ENCODE data around the gene ZNF699.
"Not testable (repeated sequence)": the region's sequence is repeated elsewhere in the genome, so short reads cannot be mapped to it uniquely, and the experiment has no call there.

ZNF699 gene

GRCh38 chr19:9345005-9345404 lies 35.4 kb upstream of the ZNF699 start:
- CTCF ChIA-PET, result no interaction called here
- no peak for TF ChIP-seq CTCF (IDR thresholded peaks at IDR 0.05; ENCODE audit: insufficient read depth, low read length, missing control alignments)

GRCh38 chr19:9342610-9343304 lies 33.1 kb upstream of the ZNF699 start:
- ChIA-PET POLR2A (no interaction called here), CTCF (no interaction called here)
- H3K4me3 ChIP-seq (ENCODE audit: low read depth, low read length), result no peak overlapping the region
- TF ChIP-seq CTCF (IDR thresholded peaks at IDR 0.05; ENCODE audit: insufficient read depth, low read length, missing control alignments), result no peak
- no peak for DNase-seq (ENCODE audit: low read depth, low spot score)

More at GRCh38 chr19:9345005-9345404, 35.4 kb upstream of the ZNF699 start:
- POLR2A ChIA-PET, result no interaction called here
- no peak for DNase-seq (ENCODE audit: low read depth, low spot score)
- no peak overlapping the region for H3K4me3 ChIP-seq (ENCODE audit: low read depth, low read length)

GRCh38 chr19:9329999-9330398 lies 20.4 kb upstream of the ZNF699 start:
- ChIA-PET CTCF (no interaction called here), POLR2A (no interaction called here)
- TF ChIP-seq CTCF (IDR thresholded peaks at IDR 0.05; ENCODE audit: insufficient read depth, low read length, missing control alignments), result no peak
- H3K4me3 ChIP-seq (ENCODE audit: low read depth, low read length), result no peak overlapping the region
- DNase-seq (ENCODE audit: low read depth, low spot score), result no peak

- H3K4me3 ChIP-seq (ENCODE audit: low read depth, low read length), result peak overlapping the region; percentile 85
- no peak for DNase-seq (ENCODE audit: low read depth, low spot score)
- no peak for TF ChIP-seq CTCF (IDR thresholded peaks at IDR 0.05; ENCODE audit: insufficient read depth, low read length, missing control alignments)
- CTCF ChIA-PET, result no interaction called here
- POLR2A ChIA-PET, result no interaction called here
Measured at GRCh38 chr19:9324584-9324962, 14.9 kb upstream of the ZNF699 start.

GRCh38 chr19:9323919-9324583 lies 14.4 kb upstream of the ZNF699 start, which contains the start of gene ZNF559:
ZNF559 (plus strand) TSS chr19:9324179; CDS start chr19:9338550, 14,371 bp downstream.
- ChIA-PET CTCF (interaction anchor here (2.8 kb wide), 1 partner anchor 13 kb away, joined by 15 read pairs; no protein-coding TSS in a partner anchor), POLR2A (interaction anchor here (0.6 to 0.9 kb wide), 2 partner anchors 17 to 24 kb away, joined by 3 to 6 read pairs; no protein-coding TSS in a partner anchor)
- peak within 1 kb of the TSS; percentile 85 for H3K4me3 ChIP-seq (ENCODE audit: low read depth, low read length)
- DNase-seq (ENCODE audit: low read depth, low spot score), result peak; percentile 69
- peak; percentile 38 for TF ChIP-seq CTCF (IDR thresholded peaks at IDR 0.05; ENCODE audit: insufficient read depth, low read length, missing control alignments)

- CTCF ChIA-PET, result interaction anchor here (2.8 kb wide), 1 partner anchor 13 kb away, joined by 15 read pairs; no protein-coding TSS in a partner anchor
- no peak for TF ChIP-seq CTCF (IDR thresholded peaks at IDR 0.05; ENCODE audit: insufficient read depth, low read length, missing control alignments)
- peak; percentile 44 for DNase-seq (ENCODE audit: low read depth, low spot score)
- peak overlapping the region; percentile 85 for H3K4me3 ChIP-seq (ENCODE audit: low read depth, low read length)
- POLR2A ChIA-PET, result interaction anchor here (0.9 kb wide), 1 partner anchor 17 kb away, joined by 6 read pairs; no protein-coding TSS in a partner anchor
Measured at GRCh38 chr19:9323557-9323918, 13.9 kb upstream of the ZNF699 start.

- H3K4me3 ChIP-seq (ENCODE audit: low read depth, low read length); DNase-seq (ENCODE audit: low read depth, low spot score); POLR2A ChIA-PET: not testable (repeated sequence)
- CTCF ChIA-PET, result interaction anchor here (1.3 to 2.8 kb wide), 2 partner anchors 9 to 11 kb away, joined by 3 to 15 read pairs; no protein-coding TSS in a partner anchor
Measured at GRCh38 chr19:9322201-9322600, 12.6 kb upstream of the ZNF699 start.

- DNase-seq (ENCODE audit: low read depth, low spot score); POLR2A ChIA-PET; H3K4me3 ChIP-seq (ENCODE audit: low read depth, low read length): not testable (repeated sequence)
- CTCF ChIA-PET, result interaction anchor here (1.3 to 2.8 kb wide), 2 partner anchors 8 to 11 kb away, joined by 3 to 15 read pairs; no protein-coding TSS in a partner anchor
Measured at GRCh38 chr19:9321756-9322155, 12.1 kb upstream of the ZNF699 start.

Data from AG04449 (cell line).